HEK293 (cell line): ENCODE measurements around the gene APPL2.

Experiments used
- CTCF ChIA-PET: fragments of 350-600 bp; formaldehyde crosslinking; extraction: SDS; loops from one replicate; lab custom pipeline; 2021; ENCODE audit warnings: antibody characterized with exemption; lab: Yijun Ruan, JAX
- POLR2A ChIA-PET: fragments of 300-600 bp; formaldehyde crosslinking; extraction: SDS; loops from one replicate; lab custom pipeline; 2020; ENCODE audit warnings: antibody characterized with exemption, inconsistent platforms; lab: Yijun Ruan, JAX
- H3K27ac ChIP-seq: fragments of 200-500 bp; sonication (Bioruptor generic); 2 replicates; pipeline ENCODE4 v1.5.1; 2014; ENCODE audit warnings: low read depth, low read length, control low read depth, inconsistent platforms; ENCODE audit errors: extremely low read depth
- H3K36me3 ChIP-seq, 2 experiments: fragments of 200-500 bp in 1 of 2; sonication (Bioruptor generic) in 1 of 2; 1 replicate in 1 of 2; 2 replicates in 1 of 2; pipeline ENCODE4 v1.5.1; 2014 to 2017; ENCODE audit warnings: inconsistent platforms in 2 of 2, low read length in 2 of 2; ENCODE audit not compliant: control insufficient read depth in 2 of 2, insufficient read depth in 1 of 2
- H3K4me1 ChIP-seq: fragments of 200-500 bp; sonication (Bioruptor generic); 2 replicates; pipeline ENCODE4 v1.5.1; 2014; ENCODE audit warnings: mild to moderate bottlenecking, low read length, inconsistent platforms; ENCODE audit not compliant: control insufficient read depth, insufficient read depth
- H3K4me3 ChIP-seq: 2 replicates; pipeline ENCODE4 v1.5.1; 2011; ENCODE audit warnings: low read depth, mild to moderate bottlenecking, control low read depth, low read length, moderate library complexity
- H3K9me3 ChIP-seq: fragments of 200-500 bp; sonication (Bioruptor generic); 2 replicates; pipeline ENCODE4 v1.5.1; 2014; ENCODE audit warnings: low read depth, low read length, inconsistent platforms; ENCODE audit not compliant: control insufficient read depth, insufficient read depth
- EGR2 ChIP-seq: fragments of 450-650 bp; formaldehyde crosslinking; IDR thresholded peaks from 2 replicates; pipeline ENCODE4 v1.5.1; 2016; ENCODE audit warnings: low read depth, missing biosample characterization, missing genetic modification characterization
- GFI1B ChIP-seq: fragments of 450-650 bp; formaldehyde crosslinking; IDR thresholded peaks from 2 replicates; pipeline ENCODE4 v1.5.1; 2016; ENCODE audit warnings: missing biosample characterization, missing genetic modification characterization
- KLF16 ChIP-seq: fragments of 450-650 bp; formaldehyde crosslinking; IDR thresholded peaks from 2 replicates; pipeline ENCODE4 v1.5.1; 2017; ENCODE audit warnings: missing biosample characterization, missing genetic modification characterization
- ZFHX2 ChIP-seq: fragments of 450-650 bp; formaldehyde crosslinking; conservative IDR thresholded peaks from 2 replicates; pipeline ENCODE4 v1.5.1; 2016; ENCODE audit warnings: missing biosample characterization, missing genetic modification characterization
- ZNF112 ChIP-seq: fragments of 450-650 bp; formaldehyde crosslinking; IDR thresholded peaks from 2 replicates; pipeline ENCODE4 v1.5.0; 2017; ENCODE audit warnings: missing biosample characterization, missing genetic modification characterization
- ZNF157 ChIP-seq: fragments of 450-650 bp; formaldehyde crosslinking; IDR thresholded peaks from 2 replicates; pipeline ENCODE4 v1.5.1; 2016; ENCODE audit warnings: missing biosample characterization, missing genetic modification characterization
- ZNF416 ChIP-seq: fragments of 450-650 bp; formaldehyde crosslinking; IDR thresholded peaks from 2 replicates; pipeline ENCODE4 v1.5.1; 2016; ENCODE audit warnings: missing biosample characterization, missing genetic modification characterization
- ZNF510 ChIP-seq: fragments of 450-650 bp; formaldehyde crosslinking; IDR thresholded peaks from 2 replicates; pipeline ENCODE4 v1.5.1; 2018; ENCODE audit warnings: mild to moderate bottlenecking, missing genetic modification characterization, missing biosample characterization; ENCODE audit not compliant: insufficient replicate concordance
- ZNF555 ChIP-seq: fragments of 450-650 bp; formaldehyde crosslinking; conservative IDR thresholded peaks from 2 replicates; pipeline ENCODE4 v1.5.1; 2017; ENCODE audit warnings: missing biosample characterization, mild to moderate bottlenecking, missing genetic modification characterization, inconsistent platforms
- ZNF558 ChIP-seq: fragments of 450-650 bp; formaldehyde crosslinking; IDR thresholded peaks from 2 replicates; pipeline ENCODE4 v1.5.1; 2016; ENCODE audit warnings: missing biosample characterization, missing genetic modification characterization
- ZNF624 ChIP-seq: fragments of 450-650 bp; formaldehyde crosslinking; IDR thresholded peaks from 2 replicates; pipeline ENCODE4 v1.5.1; 2017; ENCODE audit warnings: missing biosample characterization, missing genetic modification characterization
- ZNF664 ChIP-seq: fragments of 450-650 bp; formaldehyde crosslinking; IDR thresholded peaks from 2 replicates; pipeline ENCODE4 v1.5.1; 2016; ENCODE audit warnings: missing biosample characterization, missing genetic modification characterization
- ZSCAN30 ChIP-seq: fragments of 450-650 bp; IDR thresholded peaks from 2 replicates; pipeline ENCODE4 v1.5.1; 2018; ENCODE audit warnings: missing biosample characterization, mild to moderate bottlenecking, missing genetic modification characterization, moderate library complexity
- TF ChIP-seq, protein P1 (sequence below): fragments of 450-650 bp; formaldehyde crosslinking; optimal IDR thresholded peaks from 2 replicates; pipeline ENCODE3; 2016; ENCODE audit warnings: missing biosample characterization, mild to moderate bottlenecking, missing genetic modification characterization
- TF ChIP-seq, protein P2 (sequence below): fragments of 450-650 bp; formaldehyde crosslinking; IDR thresholded peaks from 2 replicates; pipeline ENCODE4; 2016; ENCODE audit warnings: missing biosample characterization, missing genetic modification characterization
- TF ChIP-seq, protein P3 (sequence below): fragments of 450-650 bp; formaldehyde crosslinking; IDR thresholded peaks from 2 replicates; pipeline ENCODE4 v1.5.1; 2016; ENCODE audit warnings: missing biosample characterization, missing genetic modification characterization
- TF ChIP-seq, protein P4 (sequence below): fragments of 450-650 bp; formaldehyde crosslinking; IDR thresholded peaks from 2 replicates; pipeline ENCODE4 v1.5.1; 2016; ENCODE audit warnings: missing biosample characterization, missing genetic modification characterization
- TF ChIP-seq, protein P5 (sequence below): fragments of 450-650 bp; formaldehyde crosslinking; IDR thresholded peaks from 2 replicates; pipeline ENCODE4 v1.5.0; 2017; ENCODE audit warnings: missing biosample characterization, missing genetic modification characterization, borderline replicate concordance
- TF ChIP-seq, protein P6 (sequence below): fragments of 450-650 bp; formaldehyde crosslinking; IDR thresholded peaks from 2 replicates; pipeline ENCODE4 v1.5.1; 2016; ENCODE audit warnings: missing biosample characterization, missing genetic modification characterization, borderline replicate concordance

APPL2 gene

DNA sequence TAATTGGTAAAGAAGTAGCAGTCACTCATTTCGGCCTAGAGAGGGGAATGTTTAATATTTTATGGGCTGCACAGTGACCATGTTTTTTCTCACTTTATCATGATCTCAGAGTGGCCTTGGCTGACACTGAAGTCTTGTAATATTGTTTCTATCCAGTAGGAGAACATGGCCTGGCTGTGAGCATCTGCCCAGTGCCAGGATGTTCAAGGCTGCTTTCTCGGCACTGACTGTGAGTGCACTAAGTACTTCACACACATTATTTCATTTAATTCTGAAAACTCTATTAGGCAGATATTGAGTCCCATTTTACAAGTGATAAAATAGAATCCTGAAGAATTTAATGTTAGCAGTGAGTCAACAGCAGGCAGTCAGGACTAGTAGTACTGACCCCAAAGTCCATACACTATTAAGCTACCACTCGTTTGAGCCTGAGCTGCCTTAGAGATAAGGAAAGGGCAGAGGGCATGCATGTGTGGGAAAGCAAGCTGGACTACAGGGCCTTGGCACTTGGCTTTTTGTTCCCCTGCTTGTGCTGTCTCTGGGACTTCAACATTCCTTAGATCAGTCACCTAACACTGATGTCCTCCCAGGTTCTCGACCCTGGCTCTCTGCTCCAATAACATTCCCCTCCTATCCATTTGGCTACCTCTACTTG is 42.2 kb upstream of the APPL2 start (continued):
- TF ChIP-seq, protein P1, sequence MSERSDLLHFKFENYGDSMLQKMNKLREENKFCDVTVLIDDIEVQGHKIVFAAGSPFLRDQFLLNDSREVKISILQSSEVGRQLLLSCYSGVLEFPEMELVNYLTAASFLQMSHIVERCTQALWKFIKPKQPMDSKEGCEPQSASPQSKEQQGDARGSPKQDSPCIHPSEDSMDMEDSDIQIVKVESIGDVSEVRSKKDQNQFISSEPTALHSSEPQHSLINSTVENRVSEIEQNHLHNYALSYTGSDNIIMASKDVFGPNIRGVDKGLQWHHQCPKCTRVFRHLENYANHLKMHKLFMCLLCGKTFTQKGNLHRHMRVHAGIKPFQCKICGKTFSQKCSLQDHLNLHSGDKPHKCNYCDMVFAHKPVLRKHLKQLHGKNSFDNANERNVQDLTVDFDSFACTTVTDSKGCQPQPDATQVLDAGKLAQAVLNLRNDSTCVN (tag by site-specific recombination): no peak
- TF ChIP-seq ZNF510 (no peak), ZFHX2 (tag by site-specific recombination) (no peak), ZNF416 (tag by site-specific recombination) (no peak), ZSCAN30 (tag by site-specific recombination) (no peak), ZNF558 (tag by site-specific recombination) (no peak), ZNF112 (tag by site-specific recombination) (no peak), KLF16 (no peak)

DNA sequence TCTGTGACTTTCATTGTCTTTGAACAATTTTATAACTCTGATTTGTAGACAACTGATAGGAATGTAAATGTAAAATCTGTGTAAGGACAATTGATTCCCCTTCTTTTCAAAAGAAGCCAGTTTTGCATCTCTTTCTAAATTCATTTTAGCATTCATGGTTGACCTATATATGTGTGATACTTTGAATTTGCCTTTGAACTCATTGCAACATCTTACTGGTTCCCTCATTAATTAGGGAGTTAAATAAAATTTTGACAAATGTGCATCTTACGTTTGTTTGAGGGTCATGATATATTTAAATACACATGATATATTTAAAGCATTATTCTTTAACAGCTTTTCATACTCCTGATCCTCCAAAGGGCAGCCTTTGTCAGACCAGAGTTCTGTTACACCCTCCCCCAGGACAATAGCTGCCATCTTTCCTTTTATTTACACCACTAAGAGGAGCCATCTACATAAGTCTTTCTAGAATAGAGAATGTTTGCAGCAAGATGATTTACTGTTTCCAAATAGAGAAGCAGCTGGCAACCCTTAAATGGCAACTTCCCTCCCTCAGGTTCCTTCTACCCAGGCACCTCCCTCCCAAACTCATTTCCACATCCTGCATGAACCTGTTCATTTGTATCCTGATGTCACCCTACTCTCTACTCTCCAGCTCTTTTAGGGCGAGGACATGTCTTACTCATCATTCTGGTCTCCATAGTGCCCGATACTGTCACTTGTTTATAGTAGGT is 40.2 kb upstream of the APPL2 start:
- no peaks in the 10 kb centered on the region for H3K4me1 ChIP-seq
- no peaks in the 10 kb centered on the region for H3K9me3 ChIP-seq
- no peak overlapping the region for H3K27ac ChIP-seq
- CTCF ChIA-PET: interaction anchor here (1.0 kb wide), 1 partner anchor 12 kb away, joined by 3 read pairs; no protein-coding TSS in a partner anchor
- POLR2A ChIA-PET: no interaction called here
- H3K4me3 ChIP-seq: no peak overlapping the region
- TF ChIP-seq ZNF510 (peak; percentile 100), ZNF664 (tag by site-specific recombination) (peak; percentile 78; the same call in 1 of the 2 replicates)
- TF ChIP-seq, protein P2, sequence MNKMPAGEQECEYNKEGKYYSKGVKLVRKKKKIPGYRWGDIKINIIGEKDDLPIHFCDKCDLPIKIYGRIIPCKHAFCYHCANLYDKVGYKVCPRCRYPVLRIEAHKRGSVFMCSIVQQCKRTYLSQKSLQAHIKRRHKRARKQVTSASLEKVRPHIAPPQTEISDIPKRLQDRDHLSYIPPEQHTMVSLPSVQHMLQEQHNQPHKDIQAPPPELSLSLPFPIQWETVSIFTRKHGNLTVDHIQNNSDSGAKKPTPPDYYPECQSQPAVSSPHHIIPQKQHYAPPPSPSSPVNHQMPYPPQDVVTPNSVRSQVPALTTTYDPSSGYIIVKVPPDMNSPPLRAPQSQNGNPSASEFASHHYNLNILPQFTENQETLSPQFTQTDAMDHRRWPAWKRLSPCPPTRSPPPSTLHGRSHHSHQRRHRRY (tag by site-specific recombination): no peak
- no peaks in the 10 kb centered on the region for H3K36me3 ChIP-seq

DNA sequence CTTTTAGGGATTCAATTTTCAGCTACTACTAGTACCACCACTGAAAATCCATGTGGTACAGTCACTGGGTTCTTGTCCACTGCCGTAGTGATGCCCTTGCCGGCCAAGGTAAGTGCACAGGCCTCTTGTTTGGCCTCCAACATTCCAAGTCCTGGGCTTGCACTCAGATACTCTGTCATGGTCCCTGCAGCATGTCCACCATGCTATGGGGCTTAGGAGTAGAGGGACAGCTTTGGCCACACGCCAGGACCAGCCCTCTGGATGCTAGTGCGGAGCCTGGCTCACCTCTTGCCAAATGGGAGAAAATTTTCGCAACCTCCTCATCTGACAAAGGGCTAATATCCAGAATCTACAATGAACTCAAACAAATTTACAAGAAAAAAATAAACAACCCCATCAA is 38.6 kb upstream of the APPL2 start:
- H3K4me1 ChIP-seq: no peaks in the 10 kb centered on the region
- POLR2A ChIA-PET: no interaction called here
- TF ChIP-seq ZNF555 (tag by site-specific recombination) (no peak), GFI1B (tag by site-specific recombination) (no peak), EGR2 (tag by site-specific recombination) (no peak), ZNF624 (tag by site-specific recombination) (no peak), ZNF157 (tag by site-specific recombination) (no peak)
- TF ChIP-seq, protein P3, sequence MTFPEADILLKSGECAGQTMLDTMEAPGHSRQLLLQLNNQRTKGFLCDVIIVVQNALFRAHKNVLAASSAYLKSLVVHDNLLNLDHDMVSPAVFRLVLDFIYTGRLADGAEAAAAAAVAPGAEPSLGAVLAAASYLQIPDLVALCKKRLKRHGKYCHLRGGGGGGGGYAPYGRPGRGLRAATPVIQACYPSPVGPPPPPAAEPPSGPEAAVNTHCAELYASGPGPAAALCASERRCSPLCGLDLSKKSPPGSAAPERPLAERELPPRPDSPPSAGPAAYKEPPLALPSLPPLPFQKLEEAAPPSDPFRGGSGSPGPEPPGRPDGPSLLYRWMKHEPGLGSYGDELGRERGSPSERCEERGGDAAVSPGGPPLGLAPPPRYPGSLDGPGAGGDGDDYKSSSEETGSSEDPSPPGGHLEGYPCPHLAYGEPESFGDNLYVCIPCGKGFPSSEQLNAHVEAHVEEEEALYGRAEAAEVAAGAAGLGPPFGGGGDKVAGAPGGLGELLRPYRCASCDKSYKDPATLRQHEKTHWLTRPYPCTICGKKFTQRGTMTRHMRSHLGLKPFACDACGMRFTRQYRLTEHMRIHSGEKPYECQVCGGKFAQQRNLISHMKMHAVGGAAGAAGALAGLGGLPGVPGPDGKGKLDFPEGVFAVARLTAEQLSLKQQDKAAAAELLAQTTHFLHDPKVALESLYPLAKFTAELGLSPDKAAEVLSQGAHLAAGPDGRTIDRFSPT (tag by site-specific recombination): no peak
- TF ChIP-seq, protein P4, sequence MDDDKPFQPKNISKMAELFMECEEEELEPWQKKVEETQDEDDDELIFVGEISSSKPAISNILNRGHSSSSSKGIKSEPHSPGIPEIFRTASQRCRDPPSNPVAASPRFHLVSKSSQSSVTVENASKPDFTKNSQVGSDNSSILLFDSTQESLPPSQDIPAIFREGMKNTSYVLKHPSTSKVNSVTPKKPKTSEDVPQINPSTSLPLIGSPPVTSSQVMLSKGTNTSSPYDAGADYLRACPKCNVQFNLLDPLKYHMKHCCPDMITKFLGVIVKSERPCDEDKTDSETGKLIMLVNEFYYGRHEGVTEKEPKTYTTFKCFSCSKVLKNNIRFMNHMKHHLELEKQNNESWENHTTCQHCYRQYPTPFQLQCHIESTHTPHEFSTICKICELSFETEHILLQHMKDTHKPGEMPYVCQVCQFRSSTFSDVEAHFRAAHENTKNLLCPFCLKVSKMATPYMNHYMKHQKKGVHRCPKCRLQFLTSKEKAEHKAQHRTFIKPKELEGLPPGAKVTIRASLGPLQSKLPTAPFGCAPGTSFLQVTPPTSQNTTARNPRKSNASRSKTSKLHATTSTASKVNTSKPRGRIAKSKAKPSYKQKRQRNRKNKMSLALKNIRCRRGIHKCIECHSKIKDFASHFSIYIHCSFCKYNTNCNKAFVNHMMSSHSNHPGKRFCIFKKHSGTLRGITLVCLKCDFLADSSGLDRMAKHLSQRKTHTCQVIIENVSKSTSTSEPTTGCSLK (tag by site-specific recombination): no peak
- TF ChIP-seq, protein P5, sequence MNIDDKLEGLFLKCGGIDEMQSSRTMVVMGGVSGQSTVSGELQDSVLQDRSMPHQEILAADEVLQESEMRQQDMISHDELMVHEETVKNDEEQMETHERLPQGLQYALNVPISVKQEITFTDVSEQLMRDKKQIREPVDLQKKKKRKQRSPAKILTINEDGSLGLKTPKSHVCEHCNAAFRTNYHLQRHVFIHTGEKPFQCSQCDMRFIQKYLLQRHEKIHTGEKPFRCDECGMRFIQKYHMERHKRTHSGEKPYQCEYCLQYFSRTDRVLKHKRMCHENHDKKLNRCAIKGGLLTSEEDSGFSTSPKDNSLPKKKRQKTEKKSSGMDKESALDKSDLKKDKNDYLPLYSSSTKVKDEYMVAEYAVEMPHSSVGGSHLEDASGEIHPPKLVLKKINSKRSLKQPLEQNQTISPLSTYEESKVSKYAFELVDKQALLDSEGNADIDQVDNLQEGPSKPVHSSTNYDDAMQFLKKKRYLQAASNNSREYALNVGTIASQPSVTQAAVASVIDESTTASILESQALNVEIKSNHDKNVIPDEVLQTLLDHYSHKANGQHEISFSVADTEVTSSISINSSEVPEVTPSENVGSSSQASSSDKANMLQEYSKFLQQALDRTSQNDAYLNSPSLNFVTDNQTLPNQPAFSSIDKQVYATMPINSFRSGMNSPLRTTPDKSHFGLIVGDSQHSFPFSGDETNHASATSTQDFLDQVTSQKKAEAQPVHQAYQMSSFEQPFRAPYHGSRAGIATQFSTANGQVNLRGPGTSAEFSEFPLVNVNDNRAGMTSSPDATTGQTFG: no peak
- TF ChIP-seq, protein P6, sequence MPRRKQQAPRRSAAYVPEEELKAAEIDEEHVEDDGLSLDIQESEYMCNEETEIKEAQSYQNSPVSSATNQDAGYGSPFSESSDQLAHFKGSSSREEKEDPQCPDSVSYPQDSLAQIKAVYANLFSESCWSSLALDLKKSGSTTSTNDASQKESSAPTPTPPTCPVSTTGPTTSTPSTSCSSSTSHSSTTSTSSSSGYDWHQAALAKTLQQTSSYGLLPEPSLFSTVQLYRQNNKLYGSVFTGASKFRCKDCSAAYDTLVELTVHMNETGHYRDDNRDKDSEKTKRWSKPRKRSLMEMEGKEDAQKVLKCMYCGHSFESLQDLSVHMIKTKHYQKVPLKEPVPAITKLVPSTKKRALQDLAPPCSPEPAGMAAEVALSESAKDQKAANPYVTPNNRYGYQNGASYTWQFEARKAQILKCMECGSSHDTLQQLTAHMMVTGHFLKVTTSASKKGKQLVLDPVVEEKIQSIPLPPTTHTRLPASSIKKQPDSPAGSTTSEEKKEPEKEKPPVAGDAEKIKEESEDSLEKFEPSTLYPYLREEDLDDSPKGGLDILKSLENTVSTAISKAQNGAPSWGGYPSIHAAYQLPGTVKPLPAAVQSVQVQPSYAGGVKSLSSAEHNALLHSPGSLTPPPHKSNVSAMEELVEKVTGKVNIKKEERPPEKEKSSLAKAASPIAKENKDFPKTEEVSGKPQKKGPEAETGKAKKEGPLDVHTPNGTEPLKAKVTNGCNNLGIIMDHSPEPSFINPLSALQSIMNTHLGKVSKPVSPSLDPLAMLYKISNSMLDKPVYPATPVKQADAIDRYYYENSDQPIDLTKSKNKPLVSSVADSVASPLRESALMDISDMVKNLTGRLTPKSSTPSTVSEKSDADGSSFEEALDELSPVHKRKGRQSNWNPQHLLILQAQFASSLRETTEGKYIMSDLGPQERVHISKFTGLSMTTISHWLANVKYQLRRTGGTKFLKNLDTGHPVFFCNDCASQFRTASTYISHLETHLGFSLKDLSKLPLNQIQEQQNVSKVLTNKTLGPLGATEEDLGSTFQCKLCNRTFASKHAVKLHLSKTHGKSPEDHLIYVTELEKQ (tag by site-specific recombination): no peak

More for the DNA sequence above, 38.6 kb upstream of the APPL2 start:
- CTCF ChIA-PET: no interaction called here
- Histone ChIP-seq H3K9me3 (no peaks in the 10 kb centered on the region), H3K4me3 (no peak overlapping the region), H3K36me3 (no peaks in the 10 kb centered on the region), H3K27ac (no peak overlapping the region)
